Fibroblast of skin of left biceps (primary cell): ENCODE data around the gene FBXO4.
"Not testable (repeated sequence)": the region's sequence is repeated elsewhere in the genome, so short reads cannot be mapped to it uniquely, and the experiment has no call there.

ENCODE experiments used
- DNase-seq, 2 experiments: peaks; one replicate each; pipeline ENCODE4 v3.0.0-alpha.2; 2013; ENCODE audit warnings: low read depth in 2 of 2

FBXO4 gene

GRCh38 chr5:41982858-41983257 is 57.8 kb downstream of the FBXO4 start:
- not testable (repeated sequence) for DNase-seq

- no peak for DNase-seq
Observed at GRCh38 chr5:41983284-41983683, 58.2 kb downstream of the FBXO4 start.

GRCh38 chr5:41985945-41986695 is 61.0 kb downstream of the FBXO4 start:
- DNase-seq = no peak
